ENCODE measurements around the gene FURIN. TPM values are rescaled to one million over a fixed set of nuclear protein-coding genes. Genes with fewer than 3 reads are reported as not detected.
"Not testable (repeated sequence)": the region's sequence is repeated elsewhere in the genome, so short reads cannot be mapped to it uniquely, and the experiment has no call there.

Gene FURIN
- polyA plus RNA-seq, 3 donors = 6.5 to 47.3 (median 14.3) TPM

DNA sequence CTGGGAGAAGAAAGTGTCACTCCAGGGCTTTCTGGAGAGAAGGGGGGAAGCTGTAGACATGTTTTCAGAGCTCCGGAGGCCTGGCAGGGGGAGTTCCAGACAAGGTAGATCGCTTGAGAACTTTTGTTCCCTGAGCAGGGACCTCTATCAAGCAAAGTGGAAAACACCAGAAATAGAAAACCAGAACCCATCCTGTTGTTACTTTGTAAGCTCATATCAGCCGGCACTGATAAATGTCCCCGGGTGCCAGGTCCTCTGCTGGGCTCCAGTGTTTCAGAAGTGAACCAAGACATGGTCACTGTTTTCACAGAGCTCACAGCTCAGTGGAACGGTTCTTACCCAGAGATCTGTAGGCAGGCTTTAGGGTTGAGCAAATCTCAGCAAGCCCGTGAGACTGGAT is 50.4 kb downstream of the FURIN start:
- Mint-ChIP-seq H3K4me3 (no peak overlapping the region), H3K27ac (peak overlapping the region in 3 of 7 donors; percentile 39 to 71 (median 67)), H3K9me3 (no peaks in the 10 kb centered on the region), H3K36me3 (peaks cover 63 to 77% of the 10 kb centered on the region in 2 donors), H3K27me3 (ENCODE audit: low read depth in 3 of 3) (peaks cover 0 to 2% (median 1%) of the 10 kb centered on the region in 3 donors), H3K4me1 (peaks cover 42% of the 10 kb centered on the region)
- Histone ChIP-seq H2AFZ (ENCODE audit: insufficient read depth, low read depth, low read length, poor library complexity, severe bottlenecking) (no peak overlapping the region), H3K79me2 (ENCODE audit: insufficient read depth, low read length) (peaks cover 28% of the 10 kb centered on the region), H3K4me3 (replicated peaks in 1 of 3; ENCODE audit: low read depth in 2 of 3, low read length in 3 of 3) (no peak overlapping the region), H4K20me1 (ENCODE audit: insufficient read depth, low read length) (peaks cover 4% of the 10 kb centered on the region), H3K9ac (ENCODE audit: insufficient read depth, low read length, poor library complexity, severe bottlenecking) (no peak overlapping the region), H3K36me3 (replicated peaks in 1 of 2; ENCODE audit: control insufficient read depth in 1 of 2, insufficient read depth in 2 of 2, low read length in 2 of 2) (peaks cover 54 to 62% of the 10 kb centered on the region in 2 donors), H3K27me3 (ENCODE audit: control insufficient read depth in 2 of 2, insufficient read depth in 2 of 2, low read length in 2 of 2) (no peaks in the 10 kb centered on the region), H3K4me2 (replicated peaks; ENCODE audit: extremely low read depth, low read length, poor library complexity, severe bottlenecking) (no peak overlapping the region), H3K4me1 (ENCODE audit: control insufficient read depth in 1 of 2, insufficient read depth in 2 of 2, low read length in 2 of 2) (peaks cover 34 to 37% of the 10 kb centered on the region in 2 donors), H3K9me3 (replicated peaks in 1 of 2; ENCODE audit: control insufficient read depth in 1 of 2, insufficient read depth in 1 of 2, low read length in 2 of 2) (no peaks in the 10 kb centered on the region), H3K27ac (ENCODE audit: low read depth in 1 of 2, low read length in 2 of 2) (peak overlapping the region in 1 of 2 donors; percentile 49)
- WGBS (ENCODE audit: insufficient coverage) = 98% methylated on average over 4 of the region's 6 CpGs
- intact Hi-C loops (cut with micrococcal nuclease) = loop anchor here in 1 of 2 donors (10.0 kb wide), 1 partner anchor 936 kb away; the partner anchor contains the start of gene SLCO3A1
- DNase-seq = no peak
- no peak for TF ChIP-seq CTCF (IDR thresholded peaks at IDR 0.05)

DNA sequence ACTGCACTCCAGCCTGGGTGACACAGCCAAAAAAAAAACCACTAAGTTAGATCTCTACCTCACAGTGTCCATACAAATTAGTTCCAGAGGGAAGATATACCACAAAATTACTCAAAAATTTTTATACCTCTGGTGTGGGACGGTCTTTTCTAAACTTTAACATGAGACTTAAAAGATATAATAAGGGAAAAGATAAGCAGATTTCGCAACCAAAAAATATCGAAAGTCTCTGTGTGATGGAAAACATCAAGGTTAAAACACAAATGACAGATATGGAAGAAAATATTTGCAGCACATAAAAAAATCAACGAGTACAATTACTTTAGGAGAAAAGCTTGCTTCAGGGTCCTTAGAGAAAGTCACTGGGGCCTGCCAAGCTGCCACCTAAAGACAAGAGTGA is 53.5 kb downstream of the FURIN start:
- peaks cover 12% of the 10 kb centered on the region for H3K4me1 Mint-ChIP-seq
- Histone ChIP-seq H3K9me3 (replicated peaks in 1 of 2; ENCODE audit: control insufficient read depth in 1 of 2, insufficient read depth in 1 of 2, low read length in 2 of 2) (no peaks in the 10 kb centered on the region), H2AFZ (ENCODE audit: insufficient read depth, low read depth, low read length, poor library complexity, severe bottlenecking) (no peak overlapping the region), H3K27me3 (ENCODE audit: control insufficient read depth in 2 of 2, insufficient read depth in 2 of 2, low read length in 2 of 2) (no peaks in the 10 kb centered on the region), H3K4me3 (replicated peaks in 1 of 3; ENCODE audit: low read depth in 2 of 3, low read length in 3 of 3) (no peak overlapping the region), H4K20me1 (ENCODE audit: insufficient read depth, low read length) (peaks cover 4% of the 10 kb centered on the region), H3K4me1 (ENCODE audit: control insufficient read depth in 1 of 2, insufficient read depth in 2 of 2, low read length in 2 of 2) (peaks cover 5 to 7% of the 10 kb centered on the region in 2 donors), H3K4me2 (replicated peaks; ENCODE audit: extremely low read depth, low read length, poor library complexity, severe bottlenecking) (no peak overlapping the region), H3K36me3 (replicated peaks in 1 of 2; ENCODE audit: control insufficient read depth in 1 of 2, insufficient read depth in 2 of 2, low read length in 2 of 2) (peaks cover 52 to 68% of the 10 kb centered on the region in 2 donors), H3K79me2 (ENCODE audit: insufficient read depth, low read length) (peaks cover 17% of the 10 kb centered on the region), H3K27ac (ENCODE audit: low read depth in 1 of 2, low read length in 2 of 2) (no peak overlapping the region), H3K9ac (ENCODE audit: insufficient read depth, low read length, poor library complexity, severe bottlenecking) (no peak overlapping the region)
- DNase-seq = no peak
- H3K36me3 Mint-ChIP-seq = peaks cover 54 to 58% of the 10 kb centered on the region in 2 donors
- peaks cover 0 to 2% (median 0%) of the 10 kb centered on the region in 3 donors for H3K27me3 Mint-ChIP-seq (ENCODE audit: low read depth in 3 of 3)
- no peak overlapping the region for H3K27ac Mint-ChIP-seq
- H3K9me3 Mint-ChIP-seq = no peaks in the 10 kb centered on the region
- TF ChIP-seq CTCF (IDR thresholded peaks at IDR 0.05) = no peak
- intact Hi-C loops (cut with micrococcal nuclease) = no loop called here
- H3K4me3 Mint-ChIP-seq = no peak overlapping the region
- 63% methylated on average over 2 of the region's 4 CpGs for WGBS (ENCODE audit: insufficient coverage)

- peak in 1 of 3 donors; percentile 2 for DNase-seq
- H3K9me3 Mint-ChIP-seq; H3K79me2 ChIP-seq (ENCODE audit: insufficient read depth, low read length); H2AFZ ChIP-seq (ENCODE audit: insufficient read depth, low read depth, low read length, poor library complexity, severe bottlenecking); intact Hi-C loops (cut with micrococcal nuclease); H3K4me1 ChIP-seq (ENCODE audit: control insufficient read depth in 1 of 2, insufficient read depth in 2 of 2, low read length in 2 of 2); H3K27me3 ChIP-seq (ENCODE audit: control insufficient read depth in 2 of 2, insufficient read depth in 2 of 2, low read length in 2 of 2); H3K27me3 Mint-ChIP-seq (ENCODE audit: low read depth in 3 of 3); H3K4me2 ChIP-seq (replicated peaks; ENCODE audit: extremely low read depth, low read length, poor library complexity, severe bottlenecking); H3K9ac ChIP-seq (ENCODE audit: insufficient read depth, low read length, poor library complexity, severe bottlenecking); H4K20me1 ChIP-seq (ENCODE audit: insufficient read depth, low read length); H3K27ac Mint-ChIP-seq; H3K4me3 Mint-ChIP-seq; H3K4me1 Mint-ChIP-seq; H3K9me3 ChIP-seq (replicated peaks in 1 of 2; ENCODE audit: control insufficient read depth in 1 of 2, insufficient read depth in 1 of 2, low read length in 2 of 2); H3K27ac ChIP-seq (ENCODE audit: low read depth in 1 of 2, low read length in 2 of 2); H3K4me3 ChIP-seq (replicated peaks in 1 of 3; ENCODE audit: low read depth in 2 of 3, low read length in 3 of 3): not testable (repeated sequence)
- peaks cover 45 to 49% of the 10 kb centered on the region in 2 donors for H3K36me3 Mint-ChIP-seq
- H3K36me3 ChIP-seq (replicated peaks in 1 of 2; ENCODE audit: control insufficient read depth in 1 of 2, insufficient read depth in 2 of 2, low read length in 2 of 2) = peaks cover 46 to 59% of the 10 kb centered on the region in 2 donors
- 91% methylated on average over 4 of the region's 7 CpGs for WGBS (ENCODE audit: insufficient coverage)
Measured at GRCh38 chr15:90922712-90923322, 54.4 kb downstream of the FURIN start.
